GM10266 (cell line): ENCODE data around the gene ADAD2.
"Not testable (repeated sequence)": the region's sequence is repeated elsewhere in the genome, so short reads cannot be mapped to it uniquely, and the experiment has no call there.

Experiments
- DNase-seq: peaks from one replicate; pipeline ENCODE4 v3.0.0; 2012; ENCODE audit errors: extremely low spot score
- CTCF ChIP-seq: IDR thresholded peaks from 2 replicates; pipeline ENCODE4 v1.5.1; 2012; ENCODE audit warnings: mild to moderate bottlenecking, low read depth; ENCODE audit not compliant: control insufficient read depth, insufficient read depth; ENCODE audit errors: missing control alignments

ADAD2 gene

DNA sequence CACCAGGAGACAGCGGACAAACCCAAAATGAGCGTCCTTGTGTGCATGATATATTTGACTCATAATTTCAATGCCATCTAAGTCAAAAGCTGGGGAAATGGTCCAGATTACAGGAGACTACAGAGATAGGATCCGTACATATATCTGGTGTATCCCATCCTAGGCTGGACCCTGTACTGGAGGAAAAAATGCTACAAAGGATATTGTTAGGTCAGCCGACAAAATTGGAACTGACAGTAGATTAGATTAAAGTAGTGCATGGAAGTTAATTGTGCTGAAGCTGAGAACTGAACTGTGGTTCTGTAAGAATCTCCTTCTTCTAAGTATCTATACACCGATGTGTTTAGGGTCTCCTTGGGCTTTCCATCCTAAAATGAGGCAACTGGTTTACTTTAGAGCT, 24.6 kb downstream of the ADAD2 start:
- DNase-seq: no peak
- no peak for TF ChIP-seq CTCF

DNA sequence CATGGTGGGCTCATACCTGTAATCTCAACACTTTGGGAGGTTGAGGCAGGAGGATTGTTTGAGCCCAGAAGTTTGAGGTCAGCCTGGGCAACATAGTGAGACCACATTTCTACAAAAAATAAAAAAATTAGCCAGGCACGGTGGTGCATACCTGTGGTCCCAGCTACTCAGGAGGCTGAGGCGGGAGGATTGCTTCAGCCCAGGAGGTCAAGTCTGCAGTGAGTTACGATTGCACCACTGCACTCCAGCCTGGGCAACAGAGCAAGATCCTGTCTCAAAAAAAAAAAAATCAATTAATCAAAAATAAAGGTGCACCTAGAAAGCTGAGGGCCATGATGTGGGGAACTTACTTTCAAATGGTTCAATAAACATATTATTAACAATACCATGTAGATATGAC, 25.2 kb downstream of the ADAD2 start:
- not testable (repeated sequence) for DNase-seq

DNA sequence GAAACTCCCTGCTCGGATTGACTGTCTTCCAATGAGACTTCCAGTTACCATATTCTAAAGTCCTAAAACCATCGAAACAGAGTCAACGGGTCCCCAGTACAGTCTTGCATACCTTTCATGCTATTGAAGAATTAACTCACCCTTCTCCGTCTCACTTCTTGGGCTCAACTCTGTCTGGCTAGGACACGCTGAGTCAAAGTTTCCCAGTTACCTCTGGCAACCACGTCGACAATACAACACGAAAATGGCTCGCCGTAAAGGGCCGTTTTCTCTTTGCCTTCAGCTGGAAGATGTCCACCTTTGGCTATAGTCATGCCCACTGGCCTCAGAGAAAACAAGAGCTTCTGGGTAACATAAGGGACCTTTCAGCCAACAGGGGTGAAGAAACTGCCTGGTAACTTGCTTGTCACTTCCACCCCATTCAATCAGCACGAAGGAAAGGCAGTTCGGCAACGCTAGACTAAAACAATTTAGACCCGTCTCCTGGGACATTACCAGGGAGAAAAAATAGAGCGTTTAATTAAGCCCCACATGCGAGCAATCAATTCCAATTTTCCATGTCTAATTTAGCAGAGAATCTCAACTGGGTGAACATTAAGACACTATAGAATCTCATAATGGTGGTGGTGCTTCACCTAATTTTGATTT, 27.3 kb downstream of the ADAD2 start:
- TF ChIP-seq CTCF: no peak
- no peak for DNase-seq

DNA sequence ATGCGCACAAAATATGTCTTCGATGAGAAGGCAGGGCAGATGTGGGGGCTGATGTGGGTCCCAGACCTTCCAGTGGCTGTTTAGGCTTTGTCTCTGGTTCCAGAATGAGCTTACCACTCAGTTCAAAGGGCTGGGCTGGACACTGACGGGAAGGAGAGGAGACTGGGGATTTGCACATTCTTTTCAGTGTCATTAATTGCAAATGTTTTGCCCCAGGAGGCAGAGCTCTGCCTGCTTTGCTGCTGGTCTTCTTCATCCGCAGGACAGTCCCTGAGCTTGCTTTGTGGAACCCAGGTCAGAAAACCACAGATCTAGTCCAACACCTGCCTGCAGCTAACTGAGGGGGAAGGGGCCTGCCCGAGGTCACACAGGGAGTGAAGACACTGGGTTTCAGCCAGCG, 28.0 kb downstream of the ADAD2 start:
- DNase-seq: no peak
- TF ChIP-seq CTCF: no peak

- DNase-seq: no peak
- no peak for TF ChIP-seq CTCF
Measured at GRCh38 chr16:84220851-84221250, 29.9 kb downstream of the ADAD2 start.

DNA sequence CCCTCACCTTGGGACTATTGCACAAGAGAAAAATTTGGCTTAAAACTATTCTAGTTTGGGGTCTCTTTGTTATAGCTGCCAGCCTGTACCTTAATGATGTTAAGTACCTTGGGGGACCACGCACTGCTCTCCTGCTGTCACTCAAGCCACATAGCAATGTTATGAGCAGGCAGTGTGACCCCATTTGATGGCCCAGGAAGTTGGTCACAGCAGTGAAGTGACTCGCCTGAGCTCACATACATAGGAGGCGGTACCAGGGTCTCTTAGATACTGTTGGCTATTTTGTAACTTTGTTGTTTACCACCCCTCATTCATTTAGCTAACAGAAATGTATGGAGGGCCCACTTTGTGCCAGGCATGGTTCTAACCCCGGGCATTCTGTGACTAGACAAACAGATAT, 32.5 kb downstream of the ADAD2 start:
- no peak for TF ChIP-seq CTCF
- DNase-seq: no peak

DNA sequence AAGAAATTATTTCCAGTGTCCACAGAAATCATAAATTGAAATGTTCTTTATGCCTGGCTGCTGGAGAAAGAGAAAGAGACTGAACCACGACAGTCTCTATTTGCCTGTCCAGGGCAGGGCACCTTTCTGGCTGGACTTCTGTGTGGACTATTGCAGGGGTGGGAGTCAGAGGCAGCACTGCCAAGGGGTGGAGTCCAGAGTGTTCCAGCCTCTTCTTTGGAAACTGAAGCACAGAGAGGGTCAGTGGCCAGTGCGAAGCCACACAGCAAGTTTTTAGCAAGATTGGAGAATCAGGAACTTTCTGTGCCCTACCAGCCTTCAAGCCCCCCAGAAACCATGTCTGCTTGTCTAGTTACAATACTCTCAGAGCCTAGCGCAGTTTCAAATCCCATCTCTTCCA, 33.6 kb downstream of the ADAD2 start:
- no peak for DNase-seq
- no peak for TF ChIP-seq CTCF

DNA sequence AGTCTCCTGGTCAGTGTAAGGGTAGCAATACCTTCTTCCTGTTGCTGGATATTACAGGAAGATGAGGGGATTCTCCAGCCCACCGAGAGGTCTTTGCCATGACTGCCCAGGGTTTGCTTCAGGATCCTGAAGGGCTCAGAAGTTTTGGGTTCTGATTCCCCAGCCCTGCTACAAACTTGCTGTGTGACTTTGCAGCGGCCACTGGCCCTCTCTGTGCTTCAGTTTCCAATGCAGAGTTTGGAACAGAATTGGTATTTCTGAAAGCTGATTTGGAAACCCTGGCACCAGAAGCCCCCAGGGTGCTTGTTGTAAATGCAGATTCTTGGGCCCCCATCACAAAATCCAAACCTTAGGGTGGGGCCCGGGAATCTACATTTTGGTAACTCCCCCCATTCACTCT, 34.2 kb downstream of the ADAD2 start:
- no peak for DNase-seq
- TF ChIP-seq CTCF: no peak
